NCI-H2171 treated with DMSO at 0.1 percent for 48 hours (cell line): ENCODE measurements around the gene NPB.

Source experiments
- DNase-seq: peaks from one replicate; lab custom pipeline; 2025; lab: John Stamatoyannopoulos, UW

The NPB gene

DNA sequence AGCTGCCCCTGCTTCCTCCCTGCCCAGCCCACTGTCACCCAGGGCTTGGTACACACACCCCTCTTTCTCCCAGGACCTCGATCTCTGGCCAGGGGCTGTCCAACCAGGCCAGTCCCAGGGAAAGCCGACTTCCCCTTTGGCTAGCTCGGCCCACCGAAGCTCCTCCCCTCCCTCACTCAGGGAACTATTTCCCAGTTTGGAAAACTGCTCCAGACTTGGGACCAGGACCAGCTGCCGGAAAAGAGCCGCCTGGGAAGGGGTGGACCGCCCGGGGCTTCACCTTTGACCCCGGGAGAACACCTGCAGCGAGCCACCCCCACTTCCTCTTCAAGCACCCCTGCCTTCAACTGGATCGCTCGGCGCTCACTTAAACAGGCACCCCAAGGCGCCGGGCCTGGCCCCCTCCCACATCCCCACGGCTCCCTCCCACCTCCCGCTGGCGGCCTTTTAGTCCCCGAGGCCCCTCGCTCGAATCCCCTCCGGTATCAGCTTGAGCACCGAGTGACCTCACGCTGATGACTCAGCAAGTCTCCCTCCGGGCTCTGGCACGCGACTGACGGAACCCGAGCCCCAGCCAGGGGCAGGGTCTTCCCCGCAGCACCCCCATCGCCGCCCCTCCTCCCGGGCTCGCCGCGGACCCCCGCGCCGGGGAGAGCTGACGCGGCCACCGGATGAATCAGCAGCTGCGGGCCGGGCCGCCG is 24.6 kb downstream of the NPB start:
- no peak for DNase-seq

DNA sequence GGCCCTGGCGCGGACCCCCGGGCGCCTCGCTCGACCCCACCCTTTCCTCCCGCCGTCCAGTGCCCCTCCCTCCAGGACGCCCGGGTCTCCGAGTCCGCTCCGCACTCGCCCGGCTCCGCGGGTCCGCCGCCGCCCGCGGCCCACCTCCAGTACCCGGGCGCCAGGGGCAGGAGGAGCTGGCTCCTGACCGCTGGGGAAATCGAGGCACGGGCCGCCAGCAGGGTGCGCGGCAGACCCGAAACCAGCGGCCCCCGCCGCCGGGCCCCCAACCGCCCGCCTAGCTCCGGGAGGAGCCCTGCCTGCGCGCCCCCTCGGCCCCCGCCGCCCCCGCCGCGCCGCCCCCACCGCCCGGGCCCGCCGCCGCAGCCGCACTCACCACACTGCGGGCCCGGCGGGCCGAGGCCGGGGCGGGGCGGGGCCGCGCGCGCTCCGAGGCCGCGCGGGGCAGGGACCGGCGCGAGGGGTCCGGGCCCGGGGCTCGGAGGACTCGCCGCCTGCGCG is 25.2 kb downstream of the NPB start:
- no peak for DNase-seq

DNA sequence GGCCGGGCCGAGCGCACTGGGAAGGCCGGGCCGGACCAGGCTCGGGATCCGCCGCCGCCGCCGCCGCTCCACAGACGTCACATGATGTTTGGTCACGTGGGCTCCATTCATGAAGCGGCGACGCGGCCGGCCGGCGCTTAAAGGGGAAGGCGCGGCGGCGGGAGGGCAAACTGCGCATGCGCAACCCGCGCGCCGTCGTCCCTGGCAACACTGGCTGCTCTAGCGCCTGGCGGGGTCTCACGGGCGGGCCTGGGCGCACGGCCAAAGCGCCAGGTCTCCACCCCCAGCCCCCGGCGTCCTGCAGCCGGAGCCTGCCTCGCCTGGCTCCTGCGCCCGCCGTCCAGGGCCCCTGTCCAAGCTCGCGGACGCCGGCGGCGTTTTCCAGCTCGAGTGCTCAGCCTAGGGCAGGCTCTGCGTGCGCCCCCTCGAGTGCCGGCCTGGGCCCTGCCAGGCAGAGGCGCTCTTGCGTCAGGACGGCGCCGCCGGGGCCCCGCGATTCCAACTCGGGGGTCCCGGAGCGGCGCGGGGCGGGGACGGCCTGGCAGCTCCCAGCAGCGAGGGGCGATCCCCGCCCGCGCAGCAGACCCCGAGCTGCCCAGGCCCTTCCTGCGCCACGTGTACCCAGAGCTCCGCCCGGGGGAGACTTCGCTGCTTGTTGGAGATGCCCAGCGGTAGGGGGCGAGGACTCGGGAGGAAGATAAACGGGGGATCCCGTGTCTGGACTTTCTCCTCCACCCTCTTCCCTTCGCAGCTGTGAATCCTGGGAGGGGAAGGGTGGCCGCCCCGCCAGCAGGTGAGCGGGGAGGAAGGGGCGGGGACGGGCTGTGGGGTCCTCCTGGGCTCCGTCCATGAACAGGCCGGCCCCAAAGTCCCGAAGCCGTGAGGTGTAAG is 25.9 kb downstream of the NPB start, which contains the start of gene MAFG:
Gene MAFG (minus strand): TSS at position 83 of the 891 bp plus-strand sequence. CDS start 4,550 bp downstream, outside the sequence.
- DNase-seq = peak; percentile 92

DNA sequence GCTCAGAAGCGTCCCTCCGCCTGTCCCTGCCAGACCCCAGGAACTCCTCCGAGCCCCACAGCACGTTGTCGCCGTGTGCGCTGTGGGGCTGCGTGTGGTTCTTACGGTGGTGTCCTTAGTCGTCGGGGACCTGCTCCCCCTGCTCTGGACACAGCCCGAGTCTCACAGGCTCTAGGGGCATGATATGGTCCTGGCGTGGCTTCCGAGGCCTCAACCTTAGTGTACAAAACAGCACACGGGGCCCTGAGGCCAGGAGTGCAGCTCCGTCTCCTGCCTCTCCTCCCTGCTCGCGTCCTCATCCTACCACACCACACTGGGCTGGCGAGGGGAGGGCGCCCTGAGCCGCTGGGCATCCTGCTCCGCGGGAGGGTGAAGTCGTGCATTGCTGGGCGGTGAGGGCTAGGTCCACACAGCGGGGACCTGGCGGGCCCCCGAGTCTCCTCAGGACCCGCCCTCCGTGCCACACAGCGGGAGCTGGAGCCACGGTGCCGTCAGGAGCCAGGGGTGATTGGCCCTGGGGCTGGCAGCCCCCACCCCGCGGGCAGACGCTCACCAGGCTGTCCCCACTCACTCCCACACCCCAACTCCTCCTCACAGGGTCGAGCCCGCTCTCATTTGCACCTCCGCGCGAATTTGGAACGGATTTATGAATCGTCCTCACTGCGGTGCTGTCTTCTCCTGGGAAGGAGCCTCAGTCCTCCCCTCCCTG is 26.7 kb downstream of the NPB start:
- DNase-seq = no peak

DNA sequence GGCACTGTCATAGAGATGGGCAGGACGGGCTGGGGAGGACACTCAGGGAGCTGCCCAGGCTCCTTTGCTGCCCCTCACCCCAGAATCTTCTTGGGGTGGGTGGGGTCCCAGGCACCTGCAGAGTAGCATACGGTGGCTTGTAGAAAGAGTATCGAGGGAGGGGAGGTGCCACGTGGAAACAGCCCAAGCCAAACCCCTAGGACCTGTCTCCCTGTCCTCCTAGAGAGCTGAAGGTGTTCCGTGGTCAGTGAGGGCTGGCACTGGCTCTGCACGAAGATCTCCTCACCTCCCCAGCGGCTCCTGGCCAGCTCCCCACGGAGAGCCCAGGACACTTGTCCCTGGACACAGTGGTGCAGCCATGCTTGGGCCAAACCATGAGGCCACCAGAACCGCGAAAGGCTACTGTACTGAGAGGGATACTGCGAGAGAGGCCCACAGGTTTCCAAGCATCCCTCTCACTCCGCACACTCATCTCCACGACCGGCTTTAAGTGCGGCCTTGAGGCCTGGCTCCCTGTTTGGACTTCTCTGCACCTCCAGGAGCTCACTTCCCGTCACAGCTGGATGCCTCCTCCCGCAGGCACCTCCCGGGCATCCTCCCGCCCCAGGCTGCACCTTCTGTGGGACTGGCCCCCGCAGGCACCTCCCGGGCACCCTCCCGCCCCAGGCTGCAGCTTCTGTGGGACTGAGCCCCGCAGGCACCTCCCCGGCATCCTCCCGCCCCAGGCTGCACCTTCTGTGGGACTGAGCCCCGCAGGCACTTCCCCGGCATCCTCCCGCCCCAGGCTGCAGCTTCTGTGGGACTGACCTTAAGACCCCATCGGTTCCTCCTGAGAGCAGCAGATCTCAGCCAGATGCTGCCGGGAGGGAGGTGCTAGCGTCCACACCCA is 27.5 kb downstream of the NPB start:
- DNase-seq = no peak

DNA sequence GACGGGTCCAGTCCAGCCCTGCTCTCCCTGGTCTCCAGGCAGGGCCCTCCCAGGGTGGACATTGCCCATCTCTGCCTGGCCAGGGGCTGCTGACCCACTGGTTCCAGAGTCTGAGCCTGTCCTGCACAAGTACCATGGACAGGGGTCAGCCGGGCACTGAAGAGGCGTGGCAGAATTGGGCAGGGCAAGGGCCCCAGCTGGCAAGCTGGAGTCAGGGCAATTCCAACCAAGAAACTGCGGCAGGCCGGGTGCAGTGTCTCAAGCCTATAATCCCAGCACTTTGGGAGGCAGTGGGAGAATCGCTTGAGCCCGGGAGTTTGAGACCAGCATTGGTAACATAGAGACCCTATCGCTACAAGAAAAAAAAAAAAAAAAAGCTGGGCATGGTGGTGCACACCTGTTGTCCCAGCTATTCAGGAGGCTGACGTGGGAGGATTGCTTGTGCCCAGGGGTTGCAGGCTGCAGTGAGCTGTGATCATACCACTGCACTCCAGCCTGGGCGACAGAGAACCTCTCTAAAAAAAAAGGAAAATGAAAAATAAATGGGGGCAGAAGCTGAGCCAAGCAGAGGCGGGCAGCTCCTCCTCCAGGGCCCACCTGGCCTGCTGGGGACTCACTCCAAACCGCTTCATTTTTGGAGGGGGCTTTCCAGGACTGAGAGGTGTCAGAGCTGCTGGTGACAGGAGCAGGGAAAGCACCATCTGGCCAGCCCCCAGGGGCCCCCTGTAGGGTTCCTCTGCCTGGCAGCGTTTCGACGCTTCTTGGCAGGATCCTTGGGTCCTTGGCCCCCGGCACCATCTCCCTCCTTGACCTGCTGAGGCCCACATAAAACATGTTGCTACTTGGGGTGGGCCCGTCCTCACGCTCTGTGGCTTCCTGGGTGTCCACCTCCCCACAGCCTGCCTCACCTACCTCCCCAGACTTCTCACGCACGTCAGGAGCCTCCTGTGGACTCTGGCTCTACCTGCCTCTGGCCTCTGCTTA is 28.4 kb downstream of the NPB start:
- DNase-seq = peak; percentile 89

DNA sequence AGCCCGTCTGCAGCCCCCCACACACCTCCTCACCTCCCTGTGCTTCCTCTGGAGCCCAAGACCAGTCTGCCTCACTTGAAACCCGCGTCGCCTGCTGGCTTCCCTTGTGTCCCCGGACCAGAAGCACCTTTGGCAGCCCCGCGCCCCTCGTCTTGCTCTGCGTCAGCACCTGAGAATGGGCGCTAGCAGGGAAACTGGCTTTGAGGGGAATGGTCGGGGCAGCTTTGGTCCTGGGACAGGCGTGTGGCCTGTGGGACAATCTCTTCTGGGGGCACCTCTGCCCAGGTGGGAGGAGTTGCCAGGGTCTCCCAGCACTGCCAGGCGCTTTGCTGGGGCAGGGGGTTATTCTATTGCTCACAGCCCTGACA is 29.1 kb downstream of the NPB start:
- DNase-seq = no peak

DNA sequence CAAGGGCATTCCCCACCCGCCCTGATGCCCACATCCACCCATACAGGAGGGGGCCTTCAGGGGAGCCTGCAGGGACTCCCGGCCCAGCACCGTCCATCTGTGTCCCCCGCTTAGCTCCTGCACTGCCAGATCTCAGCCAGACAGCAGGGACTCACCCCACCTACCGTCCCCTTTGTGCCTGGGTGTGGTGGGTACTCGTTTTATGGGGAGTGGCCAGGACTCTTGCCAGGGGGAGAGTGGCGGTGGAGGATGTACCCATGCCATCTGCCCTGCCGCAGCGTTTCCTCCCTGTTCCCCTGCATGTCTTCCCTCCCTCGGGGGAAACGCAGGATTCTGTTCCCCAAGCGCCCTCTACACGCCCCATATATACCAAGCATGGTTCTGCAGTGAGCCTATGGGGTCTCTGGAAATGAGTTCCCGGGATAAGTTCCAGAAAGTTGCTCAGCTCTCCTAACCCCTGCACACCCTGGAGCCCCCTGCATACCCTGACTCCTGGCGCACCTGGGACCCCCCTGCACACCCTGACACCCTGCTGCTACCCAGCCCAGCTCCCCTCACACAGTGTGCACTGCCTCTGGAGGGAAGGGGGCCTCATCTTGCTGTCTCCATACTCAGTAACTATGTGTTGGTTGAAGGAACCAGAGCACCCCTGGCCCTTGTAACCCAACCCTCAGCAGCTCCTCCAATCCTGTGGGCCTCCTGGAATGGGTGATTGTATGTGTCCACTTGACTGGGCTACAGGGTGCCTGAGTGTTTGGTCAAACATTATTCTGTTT is 29.7 kb downstream of the NPB start:
- DNase-seq = peak; percentile 91

DNA sequence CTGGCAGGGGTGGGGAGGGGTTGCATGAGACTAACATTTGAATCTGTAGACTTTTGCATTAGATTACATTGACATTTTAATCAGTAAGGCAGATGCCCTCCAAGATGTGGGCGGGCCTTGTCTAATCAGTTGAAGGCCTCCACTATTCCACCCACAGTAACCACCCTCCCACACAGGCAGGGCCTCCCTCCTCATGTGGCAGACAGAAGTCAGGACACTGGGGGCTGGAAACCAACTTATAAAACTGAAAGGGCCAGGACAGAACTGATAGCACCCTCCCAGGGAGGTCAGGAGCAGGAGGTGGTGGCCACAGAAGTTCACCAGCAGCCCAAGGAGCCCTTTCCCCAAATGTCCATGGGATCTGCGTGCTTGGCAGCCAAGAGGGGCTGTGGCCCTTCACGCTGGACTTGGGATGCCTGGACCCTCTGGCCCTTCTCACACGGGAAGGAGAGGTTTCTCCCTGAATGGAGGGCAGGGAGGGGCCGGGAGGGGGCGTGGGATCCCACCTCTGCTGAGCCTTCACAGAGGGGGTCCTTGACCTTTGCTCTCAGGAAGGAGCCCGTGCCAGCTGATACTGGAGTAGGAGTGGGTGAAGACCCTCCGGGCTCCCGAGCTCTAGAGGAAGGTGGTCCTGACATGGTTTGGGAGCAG is 30.4 kb downstream of the NPB start:
- no peak for DNase-seq

DNA sequence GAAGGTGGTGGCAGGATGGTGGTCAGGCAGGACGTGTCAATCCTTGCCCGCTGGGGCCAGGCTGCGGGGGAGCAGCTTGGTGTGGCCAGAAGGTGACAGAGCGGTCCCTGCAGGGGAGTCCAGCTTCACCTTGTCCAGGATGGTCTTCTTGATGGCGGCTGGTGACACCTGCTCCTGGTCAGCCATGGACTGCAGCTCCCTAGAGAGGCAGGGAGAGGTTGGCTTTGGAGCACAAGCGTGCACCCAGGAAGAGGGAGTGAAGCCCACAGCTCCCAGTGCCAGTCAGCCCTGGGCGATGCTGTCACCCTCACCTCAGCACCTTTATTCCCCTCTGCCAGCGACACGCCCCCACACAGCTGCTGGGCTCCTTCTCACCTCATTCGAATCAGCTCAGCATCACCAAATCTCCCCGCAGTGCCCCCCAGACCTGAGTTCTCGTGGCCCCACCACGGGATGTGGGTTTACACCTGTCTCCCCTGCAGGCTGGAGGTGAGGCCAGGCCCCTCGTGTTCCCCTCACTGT is 31.2 kb downstream of the NPB start:
- no peak for DNase-seq

DNA sequence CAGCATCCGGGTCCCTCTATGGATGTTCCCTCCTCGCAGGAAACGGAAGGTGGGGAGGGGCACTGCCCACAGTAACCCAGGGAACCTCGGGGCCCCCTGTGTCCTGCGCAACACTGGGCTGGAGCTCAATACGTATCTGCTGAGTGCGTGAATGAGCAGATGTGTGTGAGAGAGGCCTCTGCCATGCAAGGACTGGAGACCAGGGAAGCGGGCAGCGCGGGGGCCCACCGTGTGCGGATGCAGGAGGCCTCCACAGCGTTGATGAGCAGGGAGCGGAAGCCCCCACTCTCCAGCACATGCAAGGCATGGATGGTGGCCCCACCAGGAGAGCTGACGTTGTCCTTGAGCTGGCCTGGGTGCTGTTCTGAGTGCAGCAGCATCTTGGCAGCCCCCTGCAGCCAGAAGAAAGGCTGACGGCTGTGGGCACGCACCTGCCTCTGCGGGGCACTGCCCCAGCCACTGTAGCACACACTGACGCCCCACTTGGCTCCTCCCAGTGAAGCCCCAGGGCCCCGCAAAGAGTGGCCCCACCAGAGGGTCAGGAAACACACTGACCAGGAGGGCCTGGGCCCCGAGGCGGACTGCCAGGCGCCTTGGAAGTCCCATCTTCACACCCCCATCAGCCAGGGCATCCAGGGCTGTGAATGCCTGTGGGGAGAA is 32.2 kb downstream of the NPB start:
- DNase-seq = no peak

DNA sequence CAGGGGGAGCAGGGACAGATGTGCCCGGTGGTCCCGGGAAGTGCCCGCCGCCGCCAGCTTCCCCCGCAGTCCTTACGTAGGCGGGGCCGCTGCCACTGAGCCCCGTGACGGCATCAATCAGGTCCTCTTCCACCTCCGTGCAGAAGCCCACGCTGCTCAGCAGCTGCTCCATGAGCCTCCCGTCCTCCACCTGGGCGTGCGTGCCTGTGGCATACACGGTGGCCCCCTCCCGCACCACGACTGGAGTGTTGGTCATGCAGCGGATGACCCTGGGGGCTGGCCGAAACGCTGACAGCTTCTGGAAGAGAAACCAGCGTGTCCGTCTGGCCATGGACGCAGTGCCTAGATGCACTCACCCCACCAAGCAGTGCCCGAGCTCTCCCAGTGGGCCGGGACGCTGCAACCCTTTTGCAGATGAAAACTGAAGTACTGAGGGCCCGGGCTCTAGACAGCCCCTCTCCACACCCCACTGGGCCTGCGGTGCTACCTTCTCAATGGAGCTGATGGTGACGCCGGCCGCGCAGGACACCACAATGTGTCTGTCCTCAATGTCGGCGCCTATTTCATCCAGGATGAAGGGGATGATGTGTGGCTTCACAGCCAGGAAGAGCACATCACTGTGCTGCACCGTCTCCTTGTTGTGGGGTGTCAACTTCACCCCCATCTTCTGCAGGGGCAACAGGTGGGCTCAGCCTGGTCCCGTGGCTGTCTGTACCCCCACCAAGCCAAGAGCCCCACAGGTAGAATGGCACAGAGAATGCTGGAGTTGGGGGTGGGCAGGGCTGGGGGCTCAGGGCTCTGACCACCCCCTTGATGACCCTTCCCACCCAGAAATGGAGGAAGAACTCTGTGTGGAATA is 33.0 kb downstream of the NPB start:
- DNase-seq = no peak

DNA sequence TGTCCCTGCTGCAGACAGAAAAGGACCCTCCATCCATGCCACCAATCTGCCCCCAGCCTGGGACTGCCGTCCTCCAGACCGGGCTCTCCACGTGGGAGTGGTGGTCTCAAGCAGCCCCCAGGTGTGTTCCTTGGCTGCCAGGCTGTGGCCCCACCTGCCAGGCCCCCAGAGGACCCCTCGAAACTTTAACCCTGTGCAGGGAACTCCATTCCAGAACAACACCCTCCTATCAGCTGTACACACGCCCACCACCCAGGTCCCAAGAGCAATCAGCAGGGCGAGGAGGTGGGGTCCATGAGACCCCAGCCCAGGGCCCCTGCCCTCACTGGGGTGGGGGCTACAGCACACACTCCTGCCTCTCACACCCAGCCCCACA is 33.7 kb downstream of the NPB start:
- no peak for DNase-seq

DNA sequence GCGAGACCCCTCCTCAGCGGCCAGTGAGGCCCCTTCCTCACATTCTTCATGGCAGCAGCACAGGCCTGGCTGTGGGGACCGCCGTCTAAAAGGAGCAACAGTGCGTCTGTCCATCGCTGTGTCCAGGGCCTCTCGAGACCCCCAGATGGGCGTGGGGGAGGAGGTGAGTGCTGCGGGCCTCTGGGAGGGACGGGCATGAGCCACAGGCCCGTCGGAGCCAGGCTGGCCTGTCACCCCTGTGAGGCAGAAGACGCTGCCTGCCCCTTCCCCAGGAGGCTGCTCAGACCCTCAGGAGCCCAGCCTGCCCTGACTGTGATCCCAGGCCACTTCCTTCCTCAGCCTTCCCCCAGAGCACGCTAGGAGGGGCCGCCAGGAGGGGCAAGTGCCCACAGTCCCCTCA is 37.2 kb downstream of the NPB start:
- no peak for DNase-seq

DNA sequence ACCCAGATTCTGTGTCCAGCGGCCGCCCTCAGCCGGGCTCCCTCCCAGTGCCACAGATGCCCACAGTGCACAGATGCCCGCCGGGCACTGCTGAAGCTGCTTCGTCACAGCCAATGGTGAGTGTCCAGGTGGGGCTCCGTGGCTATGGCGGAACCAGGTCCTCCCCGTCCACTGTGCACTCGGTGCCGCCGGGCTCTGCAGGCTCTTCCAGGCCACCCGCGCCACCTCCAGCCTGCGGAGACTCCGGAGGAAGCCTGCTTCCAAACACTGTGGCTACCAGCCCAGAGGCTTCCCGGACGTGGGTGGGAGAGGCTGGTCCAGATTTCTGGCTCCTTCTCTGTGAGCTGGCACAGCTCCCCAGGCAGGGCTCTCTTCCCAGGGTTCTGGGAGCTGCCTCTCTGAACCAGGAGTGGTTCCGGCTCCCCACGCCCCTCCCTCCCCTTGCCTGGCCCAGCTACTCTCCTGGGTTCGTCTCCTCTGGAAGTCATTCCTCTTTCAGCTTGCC is 37.9 kb downstream of the NPB start:
- DNase-seq = no peak

DNA sequence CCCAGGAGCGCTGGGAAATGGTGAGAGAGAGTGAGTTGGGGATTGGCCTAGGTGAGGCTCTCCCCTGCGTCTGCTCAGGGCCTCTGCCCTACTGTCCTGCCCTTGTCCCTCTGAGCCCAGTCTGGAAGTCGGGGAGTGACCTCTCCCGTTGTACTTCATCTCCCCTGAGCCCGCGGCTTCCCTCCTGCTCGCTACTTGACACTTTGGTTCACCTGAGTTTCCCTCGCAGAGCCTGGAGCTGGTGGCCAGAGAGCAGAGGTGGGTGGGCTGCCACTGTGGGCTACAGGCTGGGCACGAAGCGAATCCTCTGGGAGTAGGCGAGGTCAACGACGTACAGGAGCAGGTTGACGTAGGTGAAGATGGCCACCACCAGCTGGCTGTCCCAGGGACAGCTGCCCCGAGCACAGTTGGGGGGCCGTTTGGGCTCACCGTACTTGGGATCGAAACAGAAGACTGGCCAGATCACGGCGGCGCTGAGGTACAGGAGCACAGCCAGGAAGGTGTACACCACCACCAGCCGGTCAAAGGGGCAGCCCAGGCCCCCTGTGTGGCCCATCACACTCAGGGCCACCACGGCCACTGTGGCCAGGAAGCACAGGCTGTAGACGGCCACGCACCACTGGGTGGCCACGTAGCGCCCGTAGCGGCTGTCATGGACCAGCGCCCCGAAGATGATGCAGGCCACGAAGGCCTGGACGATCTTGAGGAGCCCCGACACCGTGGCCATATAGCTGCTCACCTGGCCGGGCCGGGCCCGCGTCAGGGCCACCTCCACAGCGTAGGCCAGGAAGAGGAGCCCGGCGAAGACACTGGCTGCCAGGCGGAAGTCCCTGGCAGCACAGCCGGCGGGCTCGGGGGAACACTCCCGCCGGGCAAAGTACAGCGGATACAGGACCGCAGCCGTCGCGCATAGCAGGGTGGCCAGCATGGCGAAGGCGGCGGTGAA is 38.8 kb downstream of the NPB start:
- DNase-seq = no peak
